Measurements from ENCODE around the gene UCN. TPM values are rescaled to one million over a fixed set of nuclear protein-coding genes. Genes with fewer than 3 reads are reported as not detected.
"Not testable (repeated sequence)": the region's sequence is repeated elsewhere in the genome, so short reads cannot be mapped to it uniquely, and the experiment has no call there.

UCN gene
- polyA plus RNA-seq, 1 donor: 2.5 TPM

- no peak for DNase-seq
These were observed 6.5 kb upstream of the UCN start for GRCh38 chr2:27314709-27315108.

DNA sequence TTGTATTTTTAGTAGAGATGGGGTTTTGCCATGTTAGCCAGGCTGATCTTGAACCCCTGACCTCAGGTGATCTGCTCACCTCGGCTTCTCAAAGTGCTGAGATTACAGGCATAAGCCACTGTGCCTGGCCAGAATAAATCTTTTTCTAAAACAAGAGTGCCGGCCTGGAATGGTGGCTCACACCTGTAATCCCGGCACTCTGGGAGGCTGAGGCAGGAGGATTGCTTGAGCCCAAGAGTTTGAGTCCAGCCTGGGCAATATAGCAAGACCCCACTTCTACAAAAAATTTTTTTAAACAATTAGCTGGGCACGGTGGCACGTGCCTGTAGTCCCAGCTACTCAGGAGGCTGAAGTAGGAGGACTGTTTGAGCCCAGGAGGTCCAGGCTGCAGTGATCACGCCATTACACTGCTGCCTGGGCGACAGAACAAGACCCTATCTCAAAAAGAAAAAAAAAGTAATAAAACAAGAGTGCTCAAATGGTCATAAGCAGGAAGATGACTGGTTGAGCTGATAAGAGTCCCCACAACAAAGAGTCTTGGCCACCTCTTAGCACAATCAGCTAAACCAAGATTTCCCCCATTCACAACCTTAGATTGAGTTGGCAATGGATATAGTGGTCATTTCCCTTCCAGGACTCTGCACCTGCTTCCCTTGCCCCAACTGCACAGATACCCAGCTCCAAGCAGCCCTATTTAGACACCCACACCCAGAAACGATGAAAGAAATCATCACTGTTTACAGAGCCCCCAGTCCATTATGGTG, 5.8 kb upstream of the UCN start:
- no peak for DNase-seq

- DNase-seq: no peak
These were observed 3.9 kb upstream of the UCN start for GRCh38 chr2:27312152-27312551.

DNA sequence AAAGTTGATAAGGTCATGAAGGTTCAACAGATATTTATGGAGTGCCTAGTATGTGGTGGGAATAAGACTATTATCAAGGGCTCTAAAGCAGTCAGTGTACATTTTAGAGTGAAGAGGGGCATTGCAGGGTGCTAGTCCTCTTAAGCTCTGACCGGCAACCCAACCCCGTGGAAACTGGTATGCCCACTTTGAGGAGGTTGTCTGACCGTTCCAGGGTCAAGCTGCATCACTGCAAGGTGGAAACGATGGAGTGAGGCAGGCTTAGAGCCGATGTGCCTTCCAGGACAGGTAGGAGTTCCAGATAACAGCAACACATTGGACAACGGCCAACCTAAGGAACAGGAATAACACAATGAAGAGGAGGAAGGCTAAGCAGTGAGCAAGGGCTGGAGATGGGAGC, 1.4 kb upstream of the UCN start:
- DNase-seq: no peak

- no peak for DNase-seq
These were observed 493 bp downstream of the UCN start for GRCh38 chr2:27307545-27308358.

GRCh38 chr2:27307287-27307544, 1.0 kb downstream of the UCN start:
- no peak for DNase-seq

- DNase-seq: no peak
These were observed 1.5 kb downstream of the UCN start for GRCh38 chr2:27306573-27307286.

DNA sequence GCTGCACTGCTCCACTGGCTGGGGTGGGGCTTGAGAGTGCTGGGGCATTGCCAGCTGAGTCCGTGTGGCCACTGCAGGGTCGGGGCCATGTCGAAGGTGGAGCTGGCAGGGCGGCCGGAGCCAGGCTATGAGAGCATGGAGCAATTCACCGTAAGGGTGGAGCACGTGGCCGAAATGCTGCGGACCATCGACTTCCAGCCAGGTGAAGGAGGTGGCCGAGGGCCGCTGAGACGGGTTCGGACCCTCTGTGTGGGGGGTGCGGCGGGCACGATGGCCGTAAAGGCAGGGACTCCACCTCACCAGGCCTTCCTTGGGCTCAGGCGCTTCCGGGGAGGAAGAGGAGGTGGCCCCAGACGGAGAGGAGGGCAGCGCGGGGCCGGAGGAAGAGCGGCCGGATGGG, 2.1 kb downstream of the UCN start:
- no peak for DNase-seq

GRCh38 chr2:27305516-27305915, 2.7 kb downstream of the UCN start:
- DNase-seq: no peak

GRCh38 chr2:27304488-27305240, 3.6 kb downstream of the UCN start:
- no peak for DNase-seq

GRCh38 chr2:27303093-27304025, 4.9 kb downstream of the UCN start:
- DNase-seq: no peak

- DNase-seq: not testable (repeated sequence)
These were observed 7.6 kb downstream of the UCN start for GRCh38 chr2:27300606-27301005.

DNA sequence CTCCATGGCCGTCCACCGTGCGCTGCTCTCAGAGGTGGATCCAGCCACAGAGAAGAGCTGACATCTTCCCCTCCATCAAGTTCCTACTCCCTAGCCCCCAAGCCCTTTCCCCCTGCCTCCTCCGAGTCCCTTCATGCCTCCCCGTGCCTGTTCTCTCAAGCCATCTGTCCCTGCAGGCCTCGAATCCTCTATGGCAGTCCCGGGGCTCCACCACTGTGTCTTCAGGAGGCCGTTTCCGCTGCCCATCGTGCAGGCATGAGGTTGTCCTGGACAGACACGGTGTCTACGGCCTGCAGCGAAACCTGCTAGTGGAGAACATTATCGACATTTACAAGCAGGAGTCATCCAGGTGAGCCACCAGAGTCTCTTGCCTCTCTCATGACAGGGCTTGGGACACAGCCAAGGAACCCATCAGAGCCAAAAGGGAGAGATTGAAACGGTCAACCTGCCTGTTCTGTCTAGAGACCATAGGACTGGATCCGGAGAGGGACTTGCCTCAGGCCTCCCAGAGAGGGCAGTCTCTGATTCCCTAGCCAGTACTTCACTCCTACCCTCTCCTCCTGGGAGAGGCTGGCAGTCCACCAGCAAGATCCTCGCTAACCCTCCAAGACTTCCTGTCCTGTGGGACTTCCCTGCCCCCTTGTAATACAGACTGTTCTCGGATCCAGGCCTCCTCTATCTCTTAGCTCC, 9.7 kb downstream of the UCN start:
- DNase-seq: no peak

GRCh38 chr2:27297195-27297594, 11.1 kb downstream of the UCN start:
- DNase-seq: no peak

GRCh38 chr2:27296481-27296880, 11.8 kb downstream of the UCN start:
- DNase-seq: no peak

DNA sequence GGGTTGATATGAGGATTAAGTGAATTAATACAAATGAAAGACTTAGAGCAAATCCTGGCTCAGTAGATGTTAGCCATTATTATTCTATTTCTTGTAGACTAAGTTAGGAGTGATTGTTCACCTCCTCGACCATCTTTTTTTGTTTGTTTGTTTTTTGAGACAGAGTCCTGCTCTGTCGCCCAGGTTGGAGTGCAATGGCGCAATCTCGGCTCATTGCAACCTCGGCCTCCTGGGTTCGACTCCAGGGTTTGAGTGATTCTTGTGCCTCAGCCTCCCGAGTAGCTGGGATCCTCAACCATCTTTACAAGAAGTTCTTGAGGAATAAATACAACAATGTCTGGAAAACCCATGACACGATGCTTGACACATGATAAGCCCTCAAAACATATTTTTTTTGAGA, 13.3 kb downstream of the UCN start:
- no peak for DNase-seq

- DNase-seq: no peak
These were observed 16.4 kb downstream of the UCN start for GRCh38 chr2:27291865-27292264.

DNA sequence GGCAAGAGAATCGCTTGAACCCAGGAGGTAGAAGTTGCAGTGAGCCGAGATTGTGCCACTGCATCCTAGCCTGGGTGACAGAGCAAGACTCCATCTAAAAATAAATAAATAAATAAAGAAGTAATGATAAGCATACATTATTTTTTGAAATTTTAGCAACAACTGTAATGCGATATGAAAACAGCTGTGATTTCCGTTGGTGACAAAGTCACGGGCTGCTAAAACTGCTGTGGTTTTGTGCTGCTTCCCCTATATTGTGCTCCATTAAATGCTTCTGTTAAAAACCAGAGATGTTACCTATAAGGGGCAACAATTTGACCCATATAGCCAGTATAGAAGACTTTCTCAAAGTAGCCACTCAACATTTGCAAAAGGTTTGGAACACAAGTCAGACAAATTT, 17.7 kb downstream of the UCN start:
- DNase-seq: no peak

DNA sequence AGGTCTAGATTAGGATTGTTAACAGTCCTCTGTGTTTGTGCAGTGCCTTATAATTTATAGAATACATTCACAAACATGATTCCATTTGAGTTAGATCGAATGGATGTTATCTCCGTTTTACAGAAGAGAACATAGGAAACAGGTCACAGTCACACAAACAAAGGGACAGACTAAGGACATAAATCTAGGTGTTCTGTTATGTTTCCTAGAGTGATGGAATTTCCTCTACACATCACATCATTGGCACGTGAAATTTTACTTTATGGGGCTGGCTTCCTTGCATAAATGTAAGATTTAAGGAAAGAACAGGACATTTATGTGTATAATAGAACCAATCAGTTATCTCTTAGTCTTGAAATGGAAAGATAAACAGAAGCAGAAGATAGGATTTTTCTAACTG, 19.6 kb downstream of the UCN start:
- no peak for DNase-seq

GRCh38 chr2:27285481-27285880, 22.8 kb downstream of the UCN start:
- no peak for DNase-seq

DNA sequence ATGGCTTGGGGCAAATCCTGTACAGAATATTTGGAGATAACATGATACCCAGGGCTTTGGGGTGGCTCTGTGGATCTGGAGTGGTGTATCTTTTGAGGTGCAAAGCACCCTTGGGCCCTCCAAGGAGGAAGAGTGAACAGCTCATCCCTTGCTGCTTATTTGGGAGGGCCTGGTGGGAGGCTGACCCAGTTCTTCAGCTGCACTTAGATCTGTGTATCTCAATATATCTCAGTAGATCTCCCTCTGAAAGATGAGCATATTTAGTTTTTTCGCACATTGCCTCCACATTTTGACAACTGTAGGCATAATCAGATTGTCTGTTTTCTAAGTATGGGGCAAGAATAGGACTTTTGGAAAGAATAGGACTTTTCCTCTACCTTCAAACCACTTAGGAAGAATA, 23.2 kb downstream of the UCN start:
- no peak for DNase-seq

All from hindlimb muscle (tissue), 1 donor.